GM06990 (cell line): Measurements from ENCODE around the gene MTHFS.

Experiments
- DNase-seq: peaks from one replicate; pipeline ENCODE4 v3.0.0-alpha.2; 2011; ENCODE audit not compliant: insufficient read length; ENCODE audit errors: extremely low read depth
- H3K27me3 ChIP-seq: replicated peaks from 2 replicates; pipeline ENCODE4 v1.6.0; 2011; ENCODE audit warnings: low read length; ENCODE audit not compliant: control insufficient read depth, insufficient read depth
- H3K36me3 ChIP-seq: 2 replicates; pipeline ENCODE4 v1.5.1; 2011; ENCODE audit warnings: low read length; ENCODE audit not compliant: control insufficient read depth, insufficient read depth
- H3K4me3 ChIP-seq: replicated peaks from 2 replicates; pipeline ENCODE4 v1.5.1; 2011; ENCODE audit warnings: low read depth, mild to moderate bottlenecking, control low read depth, low read length
- CTCF ChIP-seq: IDR thresholded peaks from 2 replicates; pipeline ENCODE4 v1.5.1; 2011; ENCODE audit warnings: low read length, control low read depth, mild to moderate bottlenecking, inconsistent platforms; ENCODE audit not compliant: insufficient read depth, poor library complexity, severe bottlenecking

MTHFS gene

GRCh38 chr15:79863886-79864285 lies 32.9 kb downstream of the MTHFS start:
- H3K4me3 ChIP-seq = no peak overlapping the region
- DNase-seq = no peak
- H3K27me3 ChIP-seq = no peaks in the 10 kb centered on the region
- no peak for TF ChIP-seq CTCF
- peaks cover 5% of the 10 kb centered on the region for H3K36me3 ChIP-seq

- Histone ChIP-seq H3K4me3 (no peak overlapping the region), H3K27me3 (no peaks in the 10 kb centered on the region), H3K36me3 (no peaks in the 10 kb centered on the region)
- TF ChIP-seq CTCF = no peak
- DNase-seq = no peak
These were observed 34.6 kb downstream of the MTHFS start for GRCh38 chr15:79862191-79862590.

- Histone ChIP-seq H3K4me3 (no peak overlapping the region), H3K27me3 (no peaks in the 10 kb centered on the region), H3K36me3 (no peaks in the 10 kb centered on the region)
- TF ChIP-seq CTCF = no peak
- DNase-seq = no peak
These were observed 36.2 kb downstream of the MTHFS start for GRCh38 chr15:79860661-79861060.

- no peak overlapping the region for H3K4me3 ChIP-seq
- TF ChIP-seq CTCF = no peak
- no peaks in the 10 kb centered on the region for H3K27me3 ChIP-seq
- no peak for DNase-seq
- peaks cover 2% of the 10 kb centered on the region; the same call in 1 of the 2 replicates for H3K36me3 ChIP-seq
These were observed 38.3 kb downstream of the MTHFS start for GRCh38 chr15:79858469-79858868.

- peak; percentile 43 for DNase-seq
- H3K36me3 ChIP-seq = peaks cover 2% of the 10 kb centered on the region; the same call in 1 of the 2 replicates
- H3K27me3 ChIP-seq = no peaks in the 10 kb centered on the region
- TF ChIP-seq CTCF = peak; percentile 97
- no peak overlapping the region for H3K4me3 ChIP-seq
These were observed 43.1 kb downstream of the MTHFS start for GRCh38 chr15:79853492-79854328.

- peak; percentile 69 for TF ChIP-seq CTCF
- Histone ChIP-seq H3K27me3 (no peaks in the 10 kb centered on the region), H3K4me3 (no peak overlapping the region), H3K36me3 (peaks cover 2% of the 10 kb centered on the region)
- no peak for DNase-seq
These were observed 47.0 kb downstream of the MTHFS start for GRCh38 chr15:79849789-79850188.
